Endodermal cell (in vitro differentiated cells): ENCODE measurements around the gene NRXN3. TPM values are rescaled to one million over a fixed set of nuclear protein-coding genes. Genes with fewer than 3 reads are reported as not detected.

Experiments used
- DNase-seq: peaks from one replicate; pipeline ENCODE4 v3.0.0-alpha.2; 2017
- H3K27ac ChIP-seq: 2 replicates; pipeline ENCODE4 v1.5.1; 2013; ENCODE audit warnings: mild to moderate bottlenecking, low read depth, low read length, moderate library complexity
- H3K27me3 ChIP-seq: 2 replicates; pipeline ENCODE4 v1.6.1; 2013; ENCODE audit warnings: mild to moderate bottlenecking, low read length, moderate library complexity; ENCODE audit not compliant: insufficient read depth, control insufficient read depth, poor library complexity, severe bottlenecking
- H3K36me3 ChIP-seq: 2 replicates; pipeline ENCODE4 v1.7.0; 2013; ENCODE audit warnings: mild to moderate bottlenecking, low read length, moderate library complexity; ENCODE audit not compliant: control insufficient read depth, insufficient read depth
- H3K4me1 ChIP-seq: one replicate; pipeline ENCODE4 v1.7.0; 2013; ENCODE audit warnings: low read length; ENCODE audit not compliant: control insufficient read depth, insufficient read depth
- H3K4me3 ChIP-seq: 2 replicates; pipeline ENCODE4 v1.5.1; 2013; ENCODE audit warnings: mild to moderate bottlenecking, low read length, moderate library complexity
- H3K9ac ChIP-seq: 2 replicates; pipeline ENCODE4 v1.6.1; 2013; ENCODE audit warnings: mild to moderate bottlenecking, low read length, moderate library complexity; ENCODE audit not compliant: poor library complexity, severe bottlenecking; ENCODE audit errors: extremely low read depth
- H3K9me3 ChIP-seq: 2 replicates; pipeline ENCODE4 v1.6.1; 2013; ENCODE audit warnings: mild to moderate bottlenecking, low read length, moderate library complexity; ENCODE audit not compliant: control insufficient read depth
- H3K27ac Mint-ChIP-seq: 2 replicates; pipeline ENCODE4 v1.8.0; 2020; ENCODE audit warnings: mixed read lengths
- H3K27me3 Mint-ChIP-seq: 2 replicates; pipeline ENCODE4 v1.8.0; 2021; ENCODE audit warnings: mild to moderate bottlenecking, mixed read lengths; ENCODE audit not compliant: insufficient read depth
- H3K36me3 Mint-ChIP-seq: 2 replicates; pipeline ENCODE4 v1.8.0; 2020; ENCODE audit warnings: low read depth, mixed read lengths
- H3K4me1 Mint-ChIP-seq: 2 replicates; pipeline ENCODE4 v1.8.0; 2020; ENCODE audit warnings: mixed read lengths
- H3K4me3 Mint-ChIP-seq: 2 replicates; pipeline ENCODE4 v1.8.0; 2020; ENCODE audit warnings: mild to moderate bottlenecking, moderate library complexity, mixed read lengths
- H3K9me3 Mint-ChIP-seq: 2 replicates; pipeline ENCODE4 v1.8.0; 2020; ENCODE audit warnings: mild to moderate bottlenecking, mixed read lengths
- CTCF ChIP-seq: fragments of 200-600 bp; sonication (generic); conservative IDR thresholded peaks from 2 replicates; pipeline ENCODE4 v1.5.0; 2021; ENCODE audit warnings: antibody characterized with exemption, mild to moderate bottlenecking
- WGBS, 2 experiments: methylation state at CpG; one replicate each; pipeline versions ENCODE4 v1.1.5 to v1.1.7; 2013; ENCODE audit warnings: missing lambda C conversion rate in 2 of 2, mixed read lengths in 1 of 2; ENCODE audit not compliant: insufficient coverage in 1 of 2, insufficient read length in 1 of 2; 5-methylcytosine and 5-hydroxymethylcytosine counted together
- total RNA-seq, 2 donors: library from RNA; stranded (reverse); fragmentation: NEBNext Ultra II Directional in 1 of 2; extraction: Animal tissue kit (Norgen Biotek cat#: 25700) in 1 of 2; gene quantifications; 2 replicates in 1 of 2; 3 replicates in 1 of 2; pipeline ENCODE4 v1.2.1, GENCODE V29; 2021

NRXN3 gene
- total RNA-seq, 2 donors from 2014 or later, result 20.9 to 21.4 TPM

- H3K36me3 Mint-ChIP-seq, result no peaks in the 10 kb centered on the region
- H3K27ac ChIP-seq, result no peak overlapping the region
Observed at GRCh38 chr14:78278464-78279250, 108.5 kb downstream of the NRXN3 start.

GRCh38 chr14:78282437-78282836 is 112.3 kb downstream of the NRXN3 start:
- Histone ChIP-seq H3K4me3 (no peak overlapping the region), H3K27me3 (no peaks in the 10 kb centered on the region), H3K9me3 (no peaks in the 10 kb centered on the region), H3K9ac (no peak overlapping the region), H3K36me3 (no peaks in the 10 kb centered on the region), H3K4me1 (no peaks in the 10 kb centered on the region), H3K27ac (peak overlapping the region; percentile 30)
- H3K9me3 Mint-ChIP-seq, result peaks cover 9% of the 10 kb centered on the region
- H3K36me3 Mint-ChIP-seq, result no peaks in the 10 kb centered on the region
- no peak overlapping the region for H3K27ac Mint-ChIP-seq
- no peaks in the 10 kb centered on the region for H3K27me3 Mint-ChIP-seq
- no peak for DNase-seq
- TF ChIP-seq CTCF, result no peak
- no peak overlapping the region for H3K4me3 Mint-ChIP-seq
- peaks cover 13% of the 10 kb centered on the region for H3K4me1 Mint-ChIP-seq
- WGBS, 2 experiments, result 85 to 88% methylated on average over 3 to 6 of the region's 6 CpGs

More at GRCh38 chr14:78278464-78279250, 108.5 kb downstream of the NRXN3 start:
- 93% methylated on average over 2 of the region's 2 CpGs; no CpG with 5 or more reads in 1 of the 2 experiments for WGBS, 2 experiments
- Mint-ChIP-seq H3K4me3 (no peak overlapping the region), H3K27me3 (no peaks in the 10 kb centered on the region), H3K4me1 (peaks cover 3% of the 10 kb centered on the region), H3K27ac (no peak overlapping the region), H3K9me3 (peaks cover 9% of the 10 kb centered on the region)
- DNase-seq, result no peak
- H3K9me3 ChIP-seq, result no peaks in the 10 kb centered on the region
- no peak overlapping the region for H3K9ac ChIP-seq
- H3K27me3 ChIP-seq, result no peaks in the 10 kb centered on the region
- no peak overlapping the region for H3K4me3 ChIP-seq
- no peaks in the 10 kb centered on the region for H3K36me3 ChIP-seq
- TF ChIP-seq CTCF, result no peak
- no peaks in the 10 kb centered on the region for H3K4me1 ChIP-seq

- DNase-seq, result peak; percentile 59
- H3K4me3 ChIP-seq, result no peak overlapping the region
- Mint-ChIP-seq H3K4me3 (no peak overlapping the region), H3K9me3 (peaks cover 3% of the 10 kb centered on the region), H3K27ac (no peak overlapping the region), H3K4me1 (peaks cover 14% of the 10 kb centered on the region), H3K36me3 (no peaks in the 10 kb centered on the region), H3K27me3 (no peaks in the 10 kb centered on the region)
- H3K27me3 ChIP-seq, result no peaks in the 10 kb centered on the region
- H3K27ac ChIP-seq, result no peak overlapping the region
- TF ChIP-seq CTCF, result peak; percentile 63
- H3K4me1 ChIP-seq, result no peaks in the 10 kb centered on the region
- WGBS, 2 experiments, result 78% methylated on average over 3 of the region's 3 CpGs; no CpG with 5 or more reads in 1 of the 2 experiments
- H3K9ac ChIP-seq, result no peak overlapping the region
- H3K36me3 ChIP-seq, result no peaks in the 10 kb centered on the region
- H3K9me3 ChIP-seq, result no peaks in the 10 kb centered on the region
Observed at GRCh38 chr14:78286210-78286609, 116.0 kb downstream of the NRXN3 start.
